ENCODE results near the gene MLYCD.

Gene MLYCD

DNA sequence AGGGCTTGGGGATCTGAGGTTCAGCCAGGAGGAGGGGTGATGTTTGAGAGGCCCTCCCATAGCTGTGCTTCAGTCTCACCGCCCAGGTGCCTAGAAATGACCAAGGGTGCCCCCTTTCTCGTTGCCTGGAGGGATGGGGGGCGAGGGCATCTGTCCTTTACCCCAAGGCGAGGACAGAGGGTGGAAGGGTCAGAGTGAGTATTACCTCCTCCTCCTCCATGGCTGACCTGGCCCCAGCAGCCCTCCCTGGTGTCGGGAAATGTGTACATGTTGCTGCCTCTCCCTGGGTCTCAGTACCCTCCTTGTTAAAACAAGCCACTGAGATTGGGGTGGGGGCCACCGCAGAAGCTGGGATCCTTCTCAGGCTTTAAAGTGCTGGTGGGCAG lies 71.5 kb downstream of the MLYCD start:
- Histone ChIP-seq H3K27ac (ENCODE audit: low read length) (no peak overlapping the region), H3K79me2 (ENCODE audit: low read length) (no peaks in the 10 kb centered on the region), H3K9me3 (ENCODE audit: insufficient read depth, low read length) (no peaks in the 10 kb centered on the region), H3K36me3 (replicated peaks; ENCODE audit: low read depth, low read length) (no peaks in the 10 kb centered on the region), H3K4me2 (ENCODE audit: low read length) (no peak overlapping the region), H3K4me1 (ENCODE audit: low read length) (no peaks in the 10 kb centered on the region), H2AFZ (ENCODE audit: low read depth, low read length) (no peak overlapping the region), H3K27me3 (ENCODE audit: low read depth, low read length) (no peaks in the 10 kb centered on the region), H4K20me1 (ENCODE audit: insufficient read depth, low read length) (no peaks in the 10 kb centered on the region), H3K4me3 (ENCODE audit: low read length) (no peak overlapping the region), H3K9ac (ENCODE audit: low read length) (no peak overlapping the region)
- TF ChIP-seq, protein P1, sequence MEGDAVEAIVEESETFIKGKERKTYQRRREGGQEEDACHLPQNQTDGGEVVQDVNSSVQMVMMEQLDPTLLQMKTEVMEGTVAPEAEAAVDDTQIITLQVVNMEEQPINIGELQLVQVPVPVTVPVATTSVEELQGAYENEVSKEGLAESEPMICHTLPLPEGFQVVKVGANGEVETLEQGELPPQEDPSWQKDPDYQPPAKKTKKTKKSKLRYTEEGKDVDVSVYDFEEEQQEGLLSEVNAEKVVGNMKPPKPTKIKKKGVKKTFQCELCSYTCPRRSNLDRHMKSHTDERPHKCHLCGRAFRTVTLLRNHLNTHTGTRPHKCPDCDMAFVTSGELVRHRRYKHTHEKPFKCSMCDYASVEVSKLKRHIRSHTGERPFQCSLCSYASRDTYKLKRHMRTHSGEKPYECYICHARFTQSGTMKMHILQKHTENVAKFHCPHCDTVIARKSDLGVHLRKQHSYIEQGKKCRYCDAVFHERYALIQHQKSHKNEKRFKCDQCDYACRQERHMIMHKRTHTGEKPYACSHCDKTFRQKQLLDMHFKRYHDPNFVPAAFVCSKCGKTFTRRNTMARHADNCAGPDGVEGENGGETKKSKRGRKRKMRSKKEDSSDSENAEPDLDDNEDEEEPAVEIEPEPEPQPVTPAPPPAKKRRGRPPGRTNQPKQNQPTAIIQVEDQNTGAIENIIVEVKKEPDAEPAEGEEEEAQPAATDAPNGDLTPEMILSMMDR (IDR thresholded peaks at IDR 0.05; ENCODE audit: low read depth, low read length), result no peak
- no peak for TF ChIP-seq EZH2phosphoT487 (IDR thresholded peaks at IDR 0.05; ENCODE audit: low read depth)

DNA sequence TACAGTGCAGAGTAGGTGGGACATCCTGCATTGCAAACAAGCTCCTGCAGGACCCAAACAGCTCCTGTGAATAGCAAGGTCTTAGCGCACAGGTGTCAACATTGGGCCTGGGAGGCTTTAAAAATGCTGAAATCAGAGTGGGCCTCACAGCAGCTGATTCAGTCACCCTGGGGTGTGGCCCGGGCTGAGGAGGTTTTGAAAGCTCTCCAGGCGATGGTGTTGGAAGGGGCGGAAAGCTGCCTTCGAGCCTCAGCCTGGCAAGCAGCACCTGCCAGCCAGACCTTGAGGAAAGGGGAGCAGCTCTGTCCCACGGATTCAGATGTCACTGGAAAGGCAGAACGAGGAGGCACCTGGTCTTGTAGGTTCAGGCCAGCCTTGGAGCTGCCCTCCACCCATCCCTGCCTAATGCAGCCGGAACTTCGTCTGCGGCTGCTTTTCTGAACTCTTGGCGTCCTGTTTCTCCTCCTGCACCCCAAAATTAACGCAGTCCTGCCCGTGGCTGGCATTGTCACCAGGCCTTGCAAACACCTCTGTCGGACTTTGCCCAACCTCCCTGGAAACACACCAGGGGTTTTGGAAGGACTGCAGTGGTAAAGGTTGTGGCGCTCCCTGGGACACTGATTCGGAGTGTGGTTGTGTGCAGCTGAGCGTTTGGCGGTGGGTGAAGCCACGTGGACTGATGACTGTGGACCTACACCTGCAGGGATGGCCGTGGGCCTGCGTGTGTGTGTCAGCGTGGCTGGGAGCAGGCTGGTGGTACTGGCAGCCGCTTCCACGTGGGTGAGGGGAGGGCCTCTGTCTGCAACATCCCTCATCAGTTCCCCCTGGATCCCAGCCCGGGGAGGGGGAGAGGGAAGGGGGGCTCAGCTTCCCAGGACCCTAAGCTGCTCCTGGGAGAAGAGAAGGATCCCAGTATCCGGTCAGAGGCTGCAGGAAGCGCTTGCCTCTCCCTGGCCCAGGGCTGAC lies 72.5 kb downstream of the MLYCD start:
- no peaks in the 10 kb centered on the region for H4K20me1 ChIP-seq (ENCODE audit: insufficient read depth, low read length)
- no peaks in the 10 kb centered on the region for H3K79me2 ChIP-seq (ENCODE audit: low read length)
- H3K9me3 ChIP-seq (ENCODE audit: insufficient read depth, low read length), result no peaks in the 10 kb centered on the region
- H3K27me3 ChIP-seq (ENCODE audit: low read depth, low read length), result no peaks in the 10 kb centered on the region
- H2AFZ ChIP-seq (ENCODE audit: low read depth, low read length), result no peak overlapping the region
- no peak overlapping the region for H3K4me2 ChIP-seq (ENCODE audit: low read length)
- H3K9ac ChIP-seq (ENCODE audit: low read length), result no peak overlapping the region
- no peak overlapping the region for H3K4me3 ChIP-seq (ENCODE audit: low read length)
- no peak overlapping the region for H3K27ac ChIP-seq (ENCODE audit: low read length)
- TF ChIP-seq, protein P1 (IDR thresholded peaks at IDR 0.05; ENCODE audit: low read depth, low read length), result no peak
- TF ChIP-seq EZH2phosphoT487 (IDR thresholded peaks at IDR 0.05; ENCODE audit: low read depth), result no peak
- no peaks in the 10 kb centered on the region for H3K36me3 ChIP-seq (replicated peaks; ENCODE audit: low read depth, low read length)
- no peaks in the 10 kb centered on the region for H3K4me1 ChIP-seq (ENCODE audit: low read length)

DNA sequence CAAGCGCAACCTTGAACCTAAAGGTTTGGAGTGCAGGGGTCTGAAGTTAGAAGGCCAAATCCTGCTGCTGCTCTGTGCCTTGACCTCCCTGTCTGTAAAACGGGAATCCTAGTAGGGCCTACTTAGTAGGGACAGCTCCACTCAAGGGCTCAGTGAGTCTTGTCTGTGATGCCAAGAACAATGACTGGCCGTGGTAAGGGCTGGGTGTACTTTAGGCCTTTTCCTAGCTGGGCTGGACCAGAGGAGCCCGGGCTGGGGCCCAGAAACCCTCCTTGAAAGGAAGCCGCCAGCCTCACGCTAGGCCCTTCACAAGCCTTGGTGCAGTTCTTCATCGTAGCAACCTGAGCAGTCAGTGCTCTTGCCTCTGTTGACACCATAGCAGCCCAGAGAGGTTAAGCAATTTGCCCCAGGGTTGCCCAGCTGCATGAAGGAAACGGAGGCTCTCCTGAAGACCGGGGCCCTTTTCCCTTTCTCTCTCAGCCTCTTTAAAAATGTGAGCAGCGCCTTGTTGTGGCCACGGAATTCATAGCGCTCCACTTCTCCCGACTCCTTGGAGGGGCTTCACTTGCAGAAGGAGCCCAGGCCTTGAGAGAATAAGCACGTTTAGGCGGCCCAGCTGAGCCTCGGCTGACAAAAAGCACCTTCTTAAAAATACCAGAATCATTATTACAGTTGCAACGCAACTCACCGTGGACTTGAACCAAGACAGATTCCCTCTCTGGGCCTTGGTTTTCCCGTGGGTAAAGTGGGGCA lies 73.5 kb downstream of the MLYCD start:
- Histone ChIP-seq H3K4me2 (ENCODE audit: low read length) (no peak overlapping the region), H3K9me3 (ENCODE audit: insufficient read depth, low read length) (no peaks in the 10 kb centered on the region), H3K79me2 (ENCODE audit: low read length) (no peaks in the 10 kb centered on the region), H2AFZ (ENCODE audit: low read depth, low read length) (no peak overlapping the region), H3K36me3 (replicated peaks; ENCODE audit: low read depth, low read length) (no peaks in the 10 kb centered on the region), H3K4me3 (ENCODE audit: low read length) (no peak overlapping the region), H4K20me1 (ENCODE audit: insufficient read depth, low read length) (no peaks in the 10 kb centered on the region), H3K27ac (ENCODE audit: low read length) (no peak overlapping the region), H3K27me3 (ENCODE audit: low read depth, low read length) (no peaks in the 10 kb centered on the region), H3K4me1 (ENCODE audit: low read length) (no peaks in the 10 kb centered on the region), H3K9ac (ENCODE audit: low read length) (no peak overlapping the region)
- TF ChIP-seq EZH2phosphoT487 (IDR thresholded peaks at IDR 0.05; ENCODE audit: low read depth), result no peak

DNA sequence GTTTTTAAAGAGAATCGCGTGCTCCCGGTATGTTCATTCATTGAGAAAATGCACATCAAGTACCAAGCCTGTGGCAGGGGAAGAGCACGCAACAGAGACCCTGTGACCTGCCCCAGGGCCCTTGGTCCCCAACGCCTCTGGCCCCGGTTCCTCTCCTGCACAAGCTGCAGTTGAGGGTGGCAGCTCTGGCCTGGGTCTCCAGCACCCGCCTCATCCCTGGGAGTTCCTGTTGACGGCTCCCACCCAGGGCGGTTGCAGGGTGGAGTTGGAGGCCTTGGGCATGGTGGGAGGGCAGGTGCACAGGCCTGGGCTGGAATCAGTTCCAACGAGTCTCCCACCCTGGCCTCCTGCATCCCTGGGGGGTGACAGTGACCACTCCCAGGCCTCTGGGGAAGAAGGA lies 74.2 kb downstream of the MLYCD start:
- Histone ChIP-seq H3K27ac (ENCODE audit: low read length) (no peak overlapping the region), H3K9ac (ENCODE audit: low read length) (no peak overlapping the region), H4K20me1 (ENCODE audit: insufficient read depth, low read length) (no peaks in the 10 kb centered on the region)

More for the DNA sequence above, 74.2 kb downstream of the MLYCD start:
- Histone ChIP-seq H3K9me3 (ENCODE audit: insufficient read depth, low read length) (no peaks in the 10 kb centered on the region), H3K36me3 (replicated peaks; ENCODE audit: low read depth, low read length) (no peaks in the 10 kb centered on the region), H2AFZ (ENCODE audit: low read depth, low read length) (no peak overlapping the region), H3K4me2 (ENCODE audit: low read length) (no peak overlapping the region), H3K79me2 (ENCODE audit: low read length) (no peaks in the 10 kb centered on the region), H3K4me3 (ENCODE audit: low read length) (no peak overlapping the region), H3K27me3 (ENCODE audit: low read depth, low read length) (no peaks in the 10 kb centered on the region), H3K4me1 (ENCODE audit: low read length) (no peaks in the 10 kb centered on the region)
- TF ChIP-seq, protein P1 (IDR thresholded peaks at IDR 0.05; ENCODE audit: low read depth, low read length), result no peak
- TF ChIP-seq EZH2phosphoT487 (IDR thresholded peaks at IDR 0.05; ENCODE audit: low read depth), result no peak
